AG04449 (cell line): ENCODE measurements around the gene KCNK18.
A peak's percentile ranks its signal among the peaks of the same experiment; 100 is the strongest.

Source experiments
- CTCF ChIA-PET: fragments of 350-600 bp; formaldehyde crosslinking; extraction: SDS; loops from one replicate; lab custom pipeline; 2021; ENCODE audit warnings: antibody characterized with exemption; lab: Yijun Ruan, JAX
- POLR2A ChIA-PET: fragments of 400-600, 350-600 bp; formaldehyde crosslinking; extraction: SDS; loops from one replicate; lab custom pipeline; 2020; ENCODE audit warnings: antibody characterized with exemption, inconsistent platforms; lab: Yijun Ruan, JAX
- DNase-seq: peaks from one replicate; pipeline ENCODE4 v3.0.0-alpha.2; 2010; ENCODE audit warnings: low read depth, low spot score
- H3K4me3 ChIP-seq: 2 replicates; pipeline ENCODE4 v1.5.1; 2011; ENCODE audit warnings: low read depth, mild to moderate bottlenecking, control low read depth, low read length
- CTCF ChIP-seq: IDR thresholded peaks from one replicate; pipeline ENCODE4 v1.5.1; 2011; ENCODE audit warnings: mild to moderate bottlenecking, moderate library complexity, low read length, control low read depth, inconsistent platforms; ENCODE audit not compliant: insufficient read depth; ENCODE audit errors: missing control alignments

Gene KCNK18

GRCh38 chr10:117215079-117215478 is 17.8 kb downstream of the KCNK18 start:
- DNase-seq, result no peak
- TF ChIP-seq CTCF, result no peak
- POLR2A ChIA-PET, result no interaction called here
- CTCF ChIA-PET, result interaction anchor here (2.4 to 9.7 kb wide), 6 partner anchors 7 to 1244 kb away, joined by 10 to 267 read pairs (median 34); no protein-coding TSS in a partner anchor
- H3K4me3 ChIP-seq, result no peak overlapping the region

GRCh38 chr10:117216028-117216427 is 18.7 kb downstream of the KCNK18 start:
- DNase-seq, result no peak
- POLR2A ChIA-PET, result no interaction called here
- no peak for TF ChIP-seq CTCF
- peak overlapping the region; percentile 67 for H3K4me3 ChIP-seq
- CTCF ChIA-PET, result interaction anchor here (0.6 to 9.7 kb wide), 68 partner anchors 8 to 1243 kb away, joined by 3 to 267 read pairs (median 5); partner anchors contain the start of gene SLC18A2

- ChIA-PET POLR2A (no interaction called here), CTCF (interaction anchor here (0.6 to 9.7 kb wide), 82 partner anchors 9 to 1243 kb away, joined by 3 to 267 read pairs (median 5); partner anchors contain the start of gene SLC18A2)
- peak; percentile 100 for TF ChIP-seq CTCF
- no peak for DNase-seq
- H3K4me3 ChIP-seq, result peak overlapping the region; percentile 67
These were observed 19.4 kb downstream of the KCNK18 start for GRCh38 chr10:117216611-117217195.

GRCh38 chr10:117217196-117217761 is 20.0 kb downstream of the KCNK18 start:
- ChIA-PET CTCF (interaction anchor here (0.6 to 9.7 kb wide), 72 partner anchors 10 to 1242 kb away, joined by 3 to 267 read pairs (median 5); partner anchors contain the start of gene SLC18A2), POLR2A (no interaction called here)
- TF ChIP-seq CTCF, result no peak
- DNase-seq, result no peak
- peak overlapping the region; percentile 67 for H3K4me3 ChIP-seq

GRCh38 chr10:117218654-117219053 is 21.4 kb downstream of the KCNK18 start:
- TF ChIP-seq CTCF, result no peak
- ChIA-PET POLR2A (no interaction called here), CTCF (interaction anchor here (1.6 to 9.7 kb wide), 3 partner anchors 52 to 104 kb away, joined by 6 to 267 read pairs (median 48); no protein-coding TSS in a partner anchor)
- no peak overlapping the region for H3K4me3 ChIP-seq
- DNase-seq, result no peak

- no peak overlapping the region for H3K4me3 ChIP-seq
- no peak for TF ChIP-seq CTCF
- ChIA-PET CTCF (interaction anchor here (0.6 to 9.7 kb wide), 2 partner anchors 83 to 96 kb away, joined by 3 to 267 read pairs; no protein-coding TSS in a partner anchor), POLR2A (no interaction called here)
- no peak for DNase-seq
These were observed 23.9 kb downstream of the KCNK18 start for GRCh38 chr10:117221156-117221711.
